Peyer's patch (tissue), 4 donors: ENCODE data around the gene PLA2G2D.

Experiments used
- CTCF ChIP-seq, 6 experiments: fragments of 450-650 bp in 4 of 6; fragments of 200-600 bp in 2 of 6; sonication (generic) in 1 of 6; IDR thresholded peaks; one replicate each; pipeline ENCODE4 v1.5.1; 2017 to 2019; ENCODE audit warnings: antibody characterized with exemption in 6 of 6, mild to moderate bottlenecking in 3 of 6, moderate library complexity in 1 of 6
- POLR2A ChIP-seq, 2 donors: fragments of 450-650 bp; IDR thresholded peaks; one replicate each; pipeline ENCODE4 v1.5.1; 2017; ENCODE audit warnings: antibody characterized with exemption in 2 of 2, mild to moderate bottlenecking in 2 of 2, moderate library complexity in 2 of 2

- TF ChIP-seq CTCF (IDR thresholded peaks at IDR 0.05) (no peak), POLR2A (IDR thresholded peaks at IDR 0.05) (no peak)
Observed at GRCh38 chr1:20150326-20150705, 31.0 kb upstream of the PLA2G2D start.
